HFF-Myc (cell line): Measurements from ENCODE around the gene SWT1.
"Not testable (repeated sequence)": the region's sequence is repeated elsewhere in the genome, so short reads cannot be mapped to it uniquely, and the experiment has no call there.

Source experiments
- DNase-seq: peaks from one replicate; pipeline ENCODE4 v3.0.0-alpha.2; 2011; ENCODE audit warnings: low read depth; ENCODE audit errors: extremely low read depth
- H3K4me3 ChIP-seq: replicated peaks from 2 replicates; pipeline ENCODE4 v1.5.1; 2011; ENCODE audit warnings: low read depth, mild to moderate bottlenecking, control low read depth, low read length
- TF ChIP-seq, protein P1 (sequence below): IDR thresholded peaks from 2 replicates; pipeline ENCODE4 v1.5.1; 2012; ENCODE audit warnings: mild to moderate bottlenecking, low read depth, low read length, control low read depth; ENCODE audit errors: missing control alignments

SWT1 gene

DNA sequence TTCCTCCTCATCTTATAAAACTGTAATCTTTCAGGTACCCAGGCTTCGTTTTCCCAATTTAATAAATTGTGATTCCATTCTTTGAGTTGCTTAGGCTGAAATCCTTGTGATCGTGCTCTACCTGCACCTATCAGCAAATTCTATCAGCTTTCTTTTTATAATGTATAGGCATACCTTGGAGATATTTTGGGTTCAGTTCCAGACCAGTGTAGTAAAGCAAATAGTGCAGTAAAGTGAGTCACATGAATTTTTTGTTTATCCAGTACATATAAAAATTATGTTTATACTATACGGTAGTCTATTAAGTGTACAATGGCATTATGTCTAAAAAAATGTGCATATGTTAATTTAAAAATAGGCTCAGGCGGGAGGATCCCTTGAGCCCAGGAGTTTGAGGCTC lies 5.5 kb downstream of the SWT1 start:
- no peak for DNase-seq
- TF ChIP-seq, protein P1, sequence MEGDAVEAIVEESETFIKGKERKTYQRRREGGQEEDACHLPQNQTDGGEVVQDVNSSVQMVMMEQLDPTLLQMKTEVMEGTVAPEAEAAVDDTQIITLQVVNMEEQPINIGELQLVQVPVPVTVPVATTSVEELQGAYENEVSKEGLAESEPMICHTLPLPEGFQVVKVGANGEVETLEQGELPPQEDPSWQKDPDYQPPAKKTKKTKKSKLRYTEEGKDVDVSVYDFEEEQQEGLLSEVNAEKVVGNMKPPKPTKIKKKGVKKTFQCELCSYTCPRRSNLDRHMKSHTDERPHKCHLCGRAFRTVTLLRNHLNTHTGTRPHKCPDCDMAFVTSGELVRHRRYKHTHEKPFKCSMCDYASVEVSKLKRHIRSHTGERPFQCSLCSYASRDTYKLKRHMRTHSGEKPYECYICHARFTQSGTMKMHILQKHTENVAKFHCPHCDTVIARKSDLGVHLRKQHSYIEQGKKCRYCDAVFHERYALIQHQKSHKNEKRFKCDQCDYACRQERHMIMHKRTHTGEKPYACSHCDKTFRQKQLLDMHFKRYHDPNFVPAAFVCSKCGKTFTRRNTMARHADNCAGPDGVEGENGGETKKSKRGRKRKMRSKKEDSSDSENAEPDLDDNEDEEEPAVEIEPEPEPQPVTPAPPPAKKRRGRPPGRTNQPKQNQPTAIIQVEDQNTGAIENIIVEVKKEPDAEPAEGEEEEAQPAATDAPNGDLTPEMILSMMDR: no peak
- H3K4me3 ChIP-seq: no peak overlapping the region

DNA sequence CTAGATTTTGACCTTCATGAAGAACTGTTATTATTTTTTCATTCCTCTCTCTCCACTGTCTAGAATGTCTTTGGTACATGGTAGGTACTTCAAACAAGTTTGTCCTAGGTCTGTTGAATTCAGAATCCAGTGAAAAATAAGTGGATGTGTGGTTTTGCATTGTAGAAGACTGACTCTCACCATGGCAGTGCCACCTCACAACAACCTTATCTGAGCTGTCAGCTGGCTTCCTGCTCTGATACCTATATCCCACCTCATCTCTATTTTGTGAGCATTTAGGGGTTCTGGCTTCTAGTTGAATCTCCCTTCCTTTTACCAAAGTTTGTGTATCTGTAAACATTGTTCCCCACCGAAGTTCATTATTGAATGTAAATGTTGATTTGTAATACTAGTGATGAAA lies 9.1 kb downstream of the SWT1 start:
- TF ChIP-seq, protein P1: no peak
- H3K4me3 ChIP-seq: no peak overlapping the region
- DNase-seq: no peak

DNA sequence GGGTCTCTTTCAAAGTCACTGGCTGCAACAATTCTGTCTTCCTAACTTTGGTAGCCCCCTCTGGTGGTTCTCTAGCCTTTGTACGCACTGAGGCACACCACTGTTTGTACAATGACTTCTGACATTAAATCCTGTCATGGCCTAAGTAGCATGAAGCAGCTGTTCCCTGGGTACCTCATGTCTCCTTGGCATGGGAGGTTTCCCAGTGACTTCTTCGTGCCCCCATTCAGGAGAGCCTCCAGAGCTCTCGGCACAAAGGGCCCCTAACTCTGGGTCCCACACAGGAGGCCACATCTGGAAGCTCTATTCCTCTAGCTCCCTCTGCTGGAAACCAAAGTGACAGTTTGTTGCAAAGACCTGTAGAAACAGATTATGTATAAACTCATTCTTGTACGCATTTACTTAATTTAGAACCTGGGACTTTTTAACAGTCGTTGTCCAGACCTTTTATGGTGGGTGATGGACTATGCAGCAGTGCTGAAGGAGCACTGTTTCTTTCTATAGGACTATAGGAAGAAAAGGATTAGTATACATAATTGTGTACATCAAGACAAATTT lies 13.4 kb downstream of the SWT1 start:
- H3K4me3 ChIP-seq: no peak overlapping the region
- DNase-seq: peak; percentile 44
- TF ChIP-seq, protein P1: peak; percentile 73

DNA sequence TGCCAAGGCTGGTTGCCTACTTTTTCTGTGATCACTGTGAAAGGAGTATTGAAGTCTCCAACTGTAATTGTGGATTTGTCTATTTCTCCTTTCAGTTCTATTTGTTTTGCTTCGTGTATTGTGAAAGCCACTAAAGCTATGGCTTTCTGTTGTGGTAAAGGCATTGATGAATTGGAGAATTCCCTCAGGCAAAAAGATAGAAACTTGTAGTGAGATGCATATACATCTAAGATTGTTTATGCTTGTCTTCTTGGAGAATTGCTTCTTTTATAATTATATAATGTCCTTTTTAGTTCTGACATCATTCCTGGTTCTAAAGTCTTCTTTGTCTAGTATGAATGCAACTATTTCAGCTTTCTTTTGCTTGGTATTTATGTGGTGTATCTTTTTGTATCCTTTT lies 36.8 kb downstream of the SWT1 start:
- TF ChIP-seq, protein P1: no peak
- DNase-seq: no peak
- H3K4me3 ChIP-seq: no peak overlapping the region

DNA sequence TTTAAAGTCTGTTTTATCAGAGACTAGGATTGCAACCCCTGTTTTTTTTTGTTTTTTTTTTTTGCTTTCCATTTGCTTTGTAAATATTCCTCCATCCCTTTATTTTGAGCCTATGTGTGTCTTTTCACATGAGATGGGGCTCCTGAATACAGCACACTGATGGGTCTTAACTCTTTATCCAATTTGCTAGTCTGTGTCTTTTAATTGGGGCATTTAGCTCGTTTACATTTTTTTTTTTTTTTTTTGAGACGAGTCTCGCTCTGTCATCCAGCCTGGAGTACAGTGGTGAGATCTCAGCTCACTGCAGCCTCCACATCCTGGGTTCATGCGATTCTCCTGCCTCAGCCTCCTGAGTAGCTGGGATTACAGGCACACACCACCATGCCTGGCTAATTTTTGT lies 41.7 kb downstream of the SWT1 start:
- DNase-seq: not testable (repeated sequence)

DNA sequence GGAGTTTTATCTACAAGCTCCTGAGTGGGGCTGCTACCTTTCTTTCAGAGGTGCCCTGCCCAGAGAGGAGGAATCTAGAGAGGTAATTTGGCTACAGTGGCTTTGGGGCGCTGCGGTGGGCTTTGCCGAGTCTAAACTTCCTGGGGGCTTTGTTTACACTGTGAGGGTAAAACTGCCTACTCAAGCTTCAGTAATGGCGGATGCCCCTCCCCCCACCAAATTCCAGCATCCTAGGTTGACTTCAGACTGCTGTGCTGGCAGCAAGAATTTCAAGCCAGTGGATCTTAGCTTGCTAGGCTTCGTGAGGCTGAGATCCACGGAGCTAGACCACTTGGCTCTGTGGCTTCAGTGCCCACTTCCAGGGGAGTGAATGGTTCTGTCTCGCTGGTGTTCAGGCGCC lies 43.9 kb downstream of the SWT1 start:
- TF ChIP-seq, protein P1: no peak
- H3K4me3 ChIP-seq: no peak overlapping the region
- DNase-seq: no peak

More for the DNA sequence above, 41.7 kb downstream of the SWT1 start:
- H3K4me3 ChIP-seq: not testable (repeated sequence)

DNA sequence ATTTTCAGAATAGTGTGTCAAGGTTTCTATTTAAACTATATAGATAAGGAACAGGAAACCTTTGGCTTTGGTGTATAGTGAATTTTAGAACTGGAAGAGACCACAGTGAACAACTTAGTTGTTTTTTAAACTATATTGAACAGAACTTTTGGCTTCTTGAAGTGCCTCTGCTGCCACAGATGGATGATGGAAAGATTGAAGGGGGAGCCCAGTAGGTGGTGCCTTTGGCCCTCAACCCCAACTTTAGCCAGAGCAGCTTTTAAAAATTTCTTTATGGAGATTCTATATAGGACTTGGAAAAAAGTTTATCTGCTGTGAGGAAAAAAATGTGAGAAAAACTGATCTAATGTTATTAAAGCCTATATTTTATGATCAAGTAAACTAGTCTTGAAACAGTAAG lies 50.2 kb downstream of the SWT1 start:
- TF ChIP-seq, protein P1: no peak
- H3K4me3 ChIP-seq: no peak overlapping the region
- no peak for DNase-seq
